AG10803 (cell line): Measurements from ENCODE around the gene EFCAB12.

Experiments
- DNase-seq: peaks from one replicate; pipeline ENCODE4 v3.0.0; 2010; ENCODE audit warnings: low read depth
- H3K4me3 ChIP-seq: 2 replicates; pipeline ENCODE4 v1.5.1; 2011; ENCODE audit warnings: mild to moderate bottlenecking, low read length, control low read depth
- TF ChIP-seq, protein P1 (sequence below): conservative IDR thresholded peaks from 2 replicates; pipeline ENCODE4 v1.5.1; 2011; ENCODE audit warnings: mild to moderate bottlenecking, low read length, control low read depth, inconsistent platforms

Gene EFCAB12

GRCh38 chr3:129421236-129421883 is 7.1 kb downstream of the EFCAB12 start:
- no peak overlapping the region for H3K4me3 ChIP-seq
- TF ChIP-seq, protein P1, sequence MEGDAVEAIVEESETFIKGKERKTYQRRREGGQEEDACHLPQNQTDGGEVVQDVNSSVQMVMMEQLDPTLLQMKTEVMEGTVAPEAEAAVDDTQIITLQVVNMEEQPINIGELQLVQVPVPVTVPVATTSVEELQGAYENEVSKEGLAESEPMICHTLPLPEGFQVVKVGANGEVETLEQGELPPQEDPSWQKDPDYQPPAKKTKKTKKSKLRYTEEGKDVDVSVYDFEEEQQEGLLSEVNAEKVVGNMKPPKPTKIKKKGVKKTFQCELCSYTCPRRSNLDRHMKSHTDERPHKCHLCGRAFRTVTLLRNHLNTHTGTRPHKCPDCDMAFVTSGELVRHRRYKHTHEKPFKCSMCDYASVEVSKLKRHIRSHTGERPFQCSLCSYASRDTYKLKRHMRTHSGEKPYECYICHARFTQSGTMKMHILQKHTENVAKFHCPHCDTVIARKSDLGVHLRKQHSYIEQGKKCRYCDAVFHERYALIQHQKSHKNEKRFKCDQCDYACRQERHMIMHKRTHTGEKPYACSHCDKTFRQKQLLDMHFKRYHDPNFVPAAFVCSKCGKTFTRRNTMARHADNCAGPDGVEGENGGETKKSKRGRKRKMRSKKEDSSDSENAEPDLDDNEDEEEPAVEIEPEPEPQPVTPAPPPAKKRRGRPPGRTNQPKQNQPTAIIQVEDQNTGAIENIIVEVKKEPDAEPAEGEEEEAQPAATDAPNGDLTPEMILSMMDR, result no peak
- no peak for DNase-seq

- no peak for DNase-seq
- TF ChIP-seq, protein P1, result no peak
- H3K4me3 ChIP-seq, result no peak overlapping the region
These were observed 9.0 kb downstream of the EFCAB12 start for GRCh38 chr3:129419476-129419875.

DNA sequence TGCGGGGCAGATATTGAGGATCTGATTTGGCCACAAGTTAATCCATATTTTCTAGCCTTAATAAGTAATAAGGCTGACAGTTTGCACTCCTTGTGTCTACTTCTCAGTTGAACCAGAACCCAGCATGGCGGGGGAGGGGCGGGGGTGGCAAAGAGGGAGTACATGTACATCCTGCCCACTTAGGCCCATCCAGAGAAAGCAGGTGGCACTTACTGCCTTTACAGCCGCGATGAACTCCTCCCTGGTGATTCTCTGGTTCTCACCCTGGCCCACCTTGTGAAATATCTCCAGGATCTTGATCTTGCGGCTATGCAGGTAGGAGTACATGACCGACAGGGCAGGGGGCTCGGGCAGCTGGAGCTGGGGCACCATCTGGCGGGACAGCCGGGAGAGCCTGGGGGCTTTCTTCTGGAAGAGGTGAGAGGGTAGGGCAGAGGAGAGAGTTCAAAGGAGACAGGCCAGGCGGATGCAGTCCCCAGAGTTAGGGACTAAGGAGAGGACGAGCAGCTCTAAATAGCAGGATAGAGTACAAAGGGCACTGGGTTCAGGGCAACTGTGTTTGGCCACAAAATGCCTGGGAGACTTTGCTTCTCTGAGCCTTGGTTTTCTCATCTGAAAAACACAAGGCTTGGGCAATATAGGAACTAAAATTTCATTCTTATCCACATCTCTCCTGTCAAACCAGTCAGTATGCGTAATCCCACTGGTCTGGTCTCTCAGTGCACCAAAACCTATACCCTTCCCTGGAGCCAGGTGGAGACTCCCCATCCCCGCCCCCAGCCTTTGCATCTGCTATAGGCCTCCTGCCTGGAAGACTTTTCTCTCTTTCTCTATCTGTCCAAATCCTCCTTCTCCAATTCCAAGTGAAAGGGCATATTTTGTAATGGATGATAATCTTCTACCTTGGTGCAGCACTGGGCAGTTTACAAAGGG is 10.1 kb downstream of the EFCAB12 start:
- TF ChIP-seq, protein P1, result no peak
- H3K4me3 ChIP-seq, result no peak overlapping the region
- no peak for DNase-seq

GRCh38 chr3:129417326-129417725 is 11.1 kb downstream of the EFCAB12 start:
- TF ChIP-seq, protein P1, result no peak
- peak; percentile 74 for DNase-seq
- no peak overlapping the region for H3K4me3 ChIP-seq

- TF ChIP-seq, protein P1, result no peak
- DNase-seq, result no peak
- H3K4me3 ChIP-seq, result no peak overlapping the region
These were observed 12.0 kb downstream of the EFCAB12 start for GRCh38 chr3:129416415-129416814.

DNA sequence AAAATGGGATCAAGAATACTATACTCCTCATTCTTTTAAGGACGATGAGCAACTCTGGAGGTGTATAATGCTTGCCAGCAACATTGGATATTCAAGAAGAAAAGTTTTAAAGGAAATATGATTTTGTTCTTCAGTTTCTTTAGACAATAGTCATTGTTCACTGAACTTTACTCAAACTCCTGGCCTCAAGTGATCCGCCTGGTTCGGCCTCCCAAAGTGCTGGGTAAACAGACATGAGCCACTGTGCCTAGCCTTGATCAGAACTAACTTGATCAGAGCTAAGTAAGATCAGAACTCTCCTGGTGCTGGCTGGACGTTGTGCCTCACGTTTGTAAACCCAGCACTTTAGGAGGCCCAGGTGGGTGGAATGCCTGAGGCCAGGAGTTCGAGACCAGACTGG is 12.6 kb downstream of the EFCAB12 start:
- no peak overlapping the region for H3K4me3 ChIP-seq
- TF ChIP-seq, protein P1, result no peak
- DNase-seq, result no peak

- DNase-seq, result no peak
- H3K4me3 ChIP-seq, result no peak overlapping the region
- TF ChIP-seq, protein P1, result no peak
These were observed 13.1 kb downstream of the EFCAB12 start for GRCh38 chr3:129415378-129415777.
